ENCODE data around the gene DMBX1. TPM values are rescaled to one million over a fixed set of nuclear protein-coding genes. Genes with fewer than 3 reads are reported as not detected.

DMBX1 gene
- total and polyA plus RNA-seq, 9 of the 15 experiments (the other 6 are each of a cell fraction or from before 2014, with no cell fraction given) = 0.25 to 4.3 (median 1.0) TPM

DNA sequence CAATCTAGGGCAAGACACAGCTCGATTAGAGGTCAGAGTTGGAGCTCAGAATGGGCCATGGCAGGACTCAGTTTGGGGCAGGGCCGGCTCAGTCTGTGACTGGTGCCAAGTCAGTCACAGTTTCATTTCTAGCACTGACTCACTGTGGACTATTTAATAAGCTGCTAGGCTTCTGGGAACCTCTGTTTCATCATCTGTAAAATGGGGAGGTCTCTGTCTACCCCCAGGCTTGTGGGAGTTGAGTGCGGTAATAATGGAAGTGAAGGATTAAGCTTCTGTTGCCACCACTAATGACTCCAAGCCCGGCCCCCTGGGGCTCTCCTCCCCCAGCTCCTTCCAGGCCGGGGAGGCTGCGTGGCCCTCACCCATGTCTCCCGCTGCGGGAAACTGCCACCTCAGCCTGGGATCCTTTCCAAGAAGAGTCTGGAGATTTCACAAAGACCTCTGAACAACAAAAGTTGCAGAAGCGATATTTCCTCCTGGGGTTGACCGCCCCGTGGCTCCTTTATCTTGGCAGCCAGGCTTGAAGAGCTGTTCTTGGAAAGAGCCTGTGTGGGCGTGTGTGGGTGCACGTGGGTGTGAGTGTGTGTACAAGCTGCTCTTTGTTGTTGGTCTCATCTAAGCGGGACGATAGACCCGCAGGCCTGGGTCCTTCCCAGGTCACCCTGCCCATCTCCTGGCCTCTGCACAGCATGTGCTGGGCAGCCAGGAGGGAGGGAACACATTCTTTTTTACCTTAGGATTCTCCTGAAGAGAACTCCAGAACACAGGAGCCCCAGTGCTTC, 32.7 kb downstream of the DMBX1 start (continued):
- TF ChIP-seq, protein P1, sequence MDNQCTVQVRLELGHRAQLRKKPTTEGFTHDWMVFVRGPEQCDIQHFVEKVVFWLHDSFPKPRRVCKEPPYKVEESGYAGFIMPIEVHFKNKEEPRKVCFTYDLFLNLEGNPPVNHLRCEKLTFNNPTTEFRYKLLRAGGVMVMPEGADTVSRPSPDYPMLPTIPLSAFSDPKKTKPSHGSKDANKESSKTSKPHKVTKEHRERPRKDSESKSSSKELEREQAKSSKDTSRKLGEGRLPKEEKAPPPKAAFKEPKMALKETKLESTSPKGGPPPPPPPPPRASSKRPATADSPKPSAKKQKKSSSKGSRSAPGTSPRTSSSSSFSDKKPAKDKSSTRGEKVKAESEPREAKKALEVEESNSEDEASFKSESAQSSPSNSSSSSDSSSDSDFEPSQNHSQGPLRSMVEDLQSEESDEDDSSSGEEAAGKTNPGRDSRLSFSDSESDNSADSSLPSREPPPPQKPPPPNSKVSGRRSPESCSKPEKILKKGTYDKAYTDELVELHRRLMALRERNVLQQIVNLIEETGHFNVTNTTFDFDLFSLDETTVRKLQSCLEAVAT (IDR thresholded peaks at IDR 0.05) = peak; percentile 57 to 88; a peak in 3 of 4 replicates
- TF ChIP-seq, protein P2, sequence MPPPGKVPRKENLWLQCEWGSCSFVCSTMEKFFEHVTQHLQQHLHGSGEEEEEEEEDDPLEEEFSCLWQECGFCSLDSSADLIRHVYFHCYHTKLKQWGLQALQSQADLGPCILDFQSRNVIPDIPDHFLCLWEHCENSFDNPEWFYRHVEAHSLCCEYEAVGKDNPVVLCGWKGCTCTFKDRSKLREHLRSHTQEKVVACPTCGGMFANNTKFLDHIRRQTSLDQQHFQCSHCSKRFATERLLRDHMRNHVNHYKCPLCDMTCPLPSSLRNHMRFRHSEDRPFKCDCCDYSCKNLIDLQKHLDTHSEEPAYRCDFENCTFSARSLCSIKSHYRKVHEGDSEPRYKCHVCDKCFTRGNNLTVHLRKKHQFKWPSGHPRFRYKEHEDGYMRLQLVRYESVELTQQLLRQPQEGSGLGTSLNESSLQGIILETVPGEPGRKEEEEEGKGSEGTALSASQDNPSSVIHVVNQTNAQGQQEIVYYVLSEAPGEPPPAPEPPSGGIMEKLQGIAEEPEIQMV (tag; conservative IDR thresholded peaks at IDR 0.05; ENCODE audit: low read depth) = no peak
- TF ChIP-seq ZNF644 (tag; IDR thresholded peaks at IDR 0.05; ENCODE audit: low read depth) = peak; percentile 81; the same call in 1 of the 2 replicates
- TF ChIP-seq L3MBTL2 (IDR thresholded peaks at IDR 0.05) = peak; percentile 95
- TF ChIP-seq, protein P3, sequence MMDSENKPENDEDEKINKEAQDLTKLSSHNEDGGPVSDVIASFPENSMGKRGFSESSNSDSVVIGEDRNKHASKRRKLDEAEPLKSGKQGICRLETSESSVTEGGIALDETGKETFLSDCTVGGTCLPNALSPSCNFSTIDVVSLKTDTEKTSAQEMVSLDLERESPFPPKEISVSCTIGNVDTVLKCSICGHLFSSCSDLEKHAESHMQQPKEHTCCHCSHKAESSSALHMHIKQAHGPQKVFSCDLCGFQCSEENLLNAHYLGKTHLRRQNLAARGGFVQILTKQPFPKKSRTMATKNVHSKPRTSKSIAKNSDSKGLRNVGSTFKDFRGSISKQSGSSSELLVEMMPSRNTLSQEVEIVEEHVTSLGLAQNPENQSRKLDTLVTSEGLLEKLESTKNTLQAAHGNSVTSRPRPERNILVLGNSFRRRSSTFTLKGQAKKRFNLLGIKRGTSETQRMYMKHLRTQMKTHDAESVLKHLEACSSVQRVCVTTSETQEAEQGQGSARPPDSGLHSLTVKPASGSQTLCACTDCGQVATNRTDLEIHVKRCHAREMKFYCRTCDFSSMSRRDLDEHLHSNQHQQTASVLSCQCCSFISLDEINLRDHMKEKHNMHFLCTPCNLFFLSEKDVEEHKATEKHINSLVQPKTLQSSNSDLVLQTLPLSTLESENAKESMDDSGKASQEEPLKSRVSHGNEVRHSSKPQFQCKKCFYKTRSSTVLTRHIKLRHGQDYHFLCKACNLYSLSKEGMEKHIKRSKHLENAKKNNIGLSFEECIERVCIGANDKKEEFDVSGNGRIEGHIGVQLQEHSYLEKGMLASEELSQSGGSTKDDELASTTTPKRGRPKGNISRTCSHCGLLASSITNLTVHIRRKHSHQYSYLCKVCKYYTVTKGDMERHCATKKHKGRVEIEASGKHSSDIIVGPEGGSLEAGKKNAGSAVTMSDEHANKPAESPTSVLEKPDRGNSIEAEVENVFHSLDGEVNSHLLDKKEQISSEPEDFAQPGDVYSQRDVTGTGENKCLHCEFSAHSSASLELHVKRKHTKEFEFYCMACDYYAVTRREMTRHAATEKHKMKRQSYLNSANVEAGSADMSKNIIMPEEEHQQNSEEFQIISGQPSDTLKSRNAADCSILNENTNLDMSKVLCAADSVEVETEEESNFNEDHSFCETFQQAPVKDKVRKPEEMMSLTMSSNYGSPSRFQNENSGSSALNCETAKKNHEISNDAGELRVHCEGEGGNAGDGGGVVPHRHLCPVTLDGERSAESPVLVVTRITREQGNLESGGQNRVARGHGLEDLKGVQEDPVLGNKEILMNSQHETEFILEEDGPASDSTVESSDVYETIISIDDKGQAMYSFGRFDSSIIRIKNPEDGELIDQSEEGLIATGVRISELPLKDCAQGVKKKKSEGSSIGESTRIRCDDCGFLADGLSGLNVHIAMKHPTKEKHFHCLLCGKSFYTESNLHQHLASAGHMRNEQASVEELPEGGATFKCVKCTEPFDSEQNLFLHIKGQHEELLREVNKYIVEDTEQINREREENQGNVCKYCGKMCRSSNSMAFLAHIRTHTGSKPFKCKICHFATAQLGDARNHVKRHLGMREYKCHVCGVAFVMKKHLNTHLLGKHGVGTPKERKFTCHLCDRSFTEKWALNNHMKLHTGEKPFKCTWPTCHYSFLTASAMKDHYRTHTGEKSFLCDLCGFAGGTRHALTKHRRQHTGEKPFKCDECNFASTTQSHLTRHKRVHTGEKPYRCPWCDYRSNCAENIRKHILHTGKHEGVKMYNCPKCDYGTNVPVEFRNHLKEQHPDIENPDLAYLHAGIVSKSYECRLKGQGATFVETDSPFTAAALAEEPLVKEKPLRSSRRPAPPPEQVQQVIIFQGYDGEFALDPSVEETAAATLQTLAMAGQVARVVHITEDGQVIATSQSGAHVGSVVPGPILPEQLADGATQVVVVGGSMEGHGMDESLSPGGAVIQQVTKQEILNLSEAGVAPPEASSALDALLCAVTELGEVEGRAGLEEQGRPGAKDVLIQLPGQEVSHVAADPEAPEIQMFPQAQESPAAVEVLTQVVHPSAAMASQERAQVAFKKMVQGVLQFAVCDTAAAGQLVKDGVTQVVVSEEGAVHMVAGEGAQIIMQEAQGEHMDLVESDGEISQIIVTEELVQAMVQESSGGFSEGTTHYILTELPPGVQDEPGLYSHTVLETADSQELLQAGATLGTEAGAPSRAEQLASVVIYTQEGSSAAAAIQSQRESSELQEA (IDR thresholded peaks at IDR 0.05; ENCODE audit: low read depth) = no peak
- peak; percentile 80 to 94 for TF ChIP-seq RCOR1 (IDR thresholded peaks at IDR 0.05; ENCODE audit: borderline replicate concordance in 1 of 2, low read depth in 2 of 2, low read length in 2 of 2)
- no peak for TF ChIP-seq POLR3A (IDR thresholded peaks at IDR 0.05; ENCODE audit: borderline replicate concordance, extremely low read depth, insufficient read depth, insufficient read length)
- TF ChIP-seq FOXM1 (IDR thresholded peaks at IDR 0.05; ENCODE audit: low read depth) = peak; percentile 80
- no peak for TF ChIP-seq FOXM1 (CRISPR knock-in tag; IDR thresholded peaks at IDR 0.05; ENCODE audit: low read depth)
- peak; percentile 96 for TF ChIP-seq BCOR (IDR thresholded peaks at IDR 0.05)
- TF ChIP-seq ILF3 (IDR thresholded peaks at IDR 0.05; ENCODE audit: borderline replicate concordance) = no peak
- TF ChIP-seq CCNT2 (IDR thresholded peaks at IDR 0.05; ENCODE audit: borderline replicate concordance, extremely low read depth, insufficient read length, low read depth, low read length) = peak; percentile 97
- TF ChIP-seq SRSF3 (IDR thresholded peaks at IDR 0.05; ENCODE audit: insufficient read depth, low read length) = no peak
- TF ChIP-seq, protein P4, sequence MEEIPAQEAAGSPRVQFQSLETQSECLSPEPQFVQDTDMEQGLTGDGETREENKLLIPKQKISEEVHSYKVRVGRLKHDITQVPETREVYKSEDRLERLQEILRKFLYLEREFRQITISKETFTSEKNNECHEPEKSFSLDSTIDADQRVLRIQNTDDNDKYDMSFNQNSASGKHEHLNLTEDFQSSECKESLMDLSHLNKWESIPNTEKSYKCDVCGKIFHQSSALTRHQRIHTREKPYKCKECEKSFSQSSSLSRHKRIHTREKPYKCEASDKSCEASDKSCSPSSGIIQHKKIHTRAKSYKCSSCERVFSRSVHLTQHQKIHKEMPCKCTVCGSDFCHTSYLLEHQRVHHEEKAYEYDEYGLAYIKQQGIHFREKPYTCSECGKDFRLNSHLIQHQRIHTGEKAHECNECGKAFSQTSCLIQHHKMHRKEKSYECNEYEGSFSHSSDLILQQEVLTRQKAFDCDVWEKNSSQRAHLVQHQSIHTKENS (CRISPR knock-in tag; IDR thresholded peaks at IDR 0.05) = no peak
